ENCODE data around the gene PAF1.

Gene PAF1

DNA sequence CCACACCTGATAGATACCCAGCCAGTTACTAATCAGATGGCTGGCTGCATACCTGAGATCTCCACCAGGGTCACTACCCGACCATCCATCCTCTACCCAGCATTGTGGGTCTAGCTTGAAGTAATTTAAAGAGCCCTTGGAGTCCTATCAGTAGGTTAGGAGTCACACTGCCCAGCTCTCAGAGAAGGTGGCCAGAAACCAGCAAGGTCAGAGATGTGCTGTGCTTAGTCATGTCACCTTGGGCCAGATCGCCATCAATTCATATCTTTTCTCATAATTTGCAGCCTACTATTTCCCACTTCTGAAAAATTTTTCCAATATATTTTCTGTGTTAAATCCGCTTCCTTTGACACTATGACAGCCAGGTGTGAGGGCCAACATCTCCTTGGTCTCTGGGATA, 34.8 kb downstream of the PAF1 start:
- no peak for DNase-seq
- Histone ChIP-seq H3K79me1 (ENCODE audit: low read length) (no peaks in the 10 kb centered on the region), H3K56ac (ENCODE audit: low read length) (no peak overlapping the region), H3K23ac (ENCODE audit: low read length) (no peak overlapping the region), H3K79me2 (ENCODE audit: control insufficient read depth, insufficient read depth, low read length) (no peaks in the 10 kb centered on the region), H3K4me1 (ENCODE audit: control insufficient read depth, low read depth, low read length) (no peaks in the 10 kb centered on the region), H3K36me3 (ENCODE audit: control insufficient read depth, insufficient read depth, low read length) (peaks cover 27% of the 10 kb centered on the region), H3K4ac (ENCODE audit: low read depth, low read length) (no peak overlapping the region), H3K9ac (ENCODE audit: low read length) (no peak overlapping the region), H3K4me3 (ENCODE audit: low read length) (no peak overlapping the region), H3K27me3 (ENCODE audit: insufficient read depth, low read length, poor library complexity) (no peaks in the 10 kb centered on the region), H3K18ac (ENCODE audit: low read length) (no peak overlapping the region), H2BK120ac (ENCODE audit: low read depth, low read length) (no peak overlapping the region), H3K27ac (ENCODE audit: low read depth, low read length) (no peak overlapping the region), H2AK5ac (ENCODE audit: low read length) (no peak overlapping the region), H2BK15ac (replicated peaks; ENCODE audit: low read depth) (no peak overlapping the region), H2BK5ac (ENCODE audit: low read length) (no peak overlapping the region), H4K8ac (ENCODE audit: low read depth, low read length) (no peak overlapping the region), H3K4me2 (ENCODE audit: low read length) (no peak overlapping the region), H4K5ac (ENCODE audit: low read length) (no peak overlapping the region)
- no CpG with 5 or more reads among the region's 3 CpGs for WGBS (ENCODE audit: extremely low coverage, insufficient coverage, low lambda C conversion rate)

DNA sequence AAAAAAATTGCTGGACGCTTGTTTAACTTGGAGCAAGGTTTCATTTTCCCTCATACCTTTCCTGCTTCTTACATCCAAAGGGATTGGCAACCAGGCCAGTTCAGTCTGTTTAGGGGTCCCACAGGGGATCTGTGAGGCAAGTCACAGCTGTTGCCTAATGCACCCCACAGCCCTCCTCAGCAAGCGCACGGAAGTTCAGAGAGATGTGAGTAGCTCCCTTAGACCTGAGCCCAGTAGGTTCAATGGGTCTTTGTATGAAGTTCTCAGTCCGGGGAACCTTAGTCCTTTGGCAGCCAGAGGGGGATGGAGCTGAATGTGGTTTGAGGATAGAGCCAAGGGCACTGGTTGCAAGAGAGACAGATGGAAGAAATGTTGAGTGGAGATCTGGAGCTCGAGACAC, 35.7 kb downstream of the PAF1 start:
- DNase-seq, result no peak
- Histone ChIP-seq H3K4me2 (ENCODE audit: low read length) (no peak overlapping the region), H3K79me1 (ENCODE audit: low read length) (no peaks in the 10 kb centered on the region), H3K9ac (ENCODE audit: low read length) (no peak overlapping the region), H4K5ac (ENCODE audit: low read length) (no peak overlapping the region), H3K18ac (ENCODE audit: low read length) (no peak overlapping the region), H3K56ac (ENCODE audit: low read length) (no peak overlapping the region), H2BK120ac (ENCODE audit: low read depth, low read length) (no peak overlapping the region), H2AK5ac (ENCODE audit: low read length) (no peak overlapping the region), H3K4ac (ENCODE audit: low read depth, low read length) (no peak overlapping the region), H3K4me3 (ENCODE audit: low read length) (no peak overlapping the region), H3K79me2 (ENCODE audit: control insufficient read depth, insufficient read depth, low read length) (no peaks in the 10 kb centered on the region), H3K27ac (ENCODE audit: low read depth, low read length) (no peak overlapping the region), H3K36me3 (ENCODE audit: control insufficient read depth, insufficient read depth, low read length) (peaks cover 21% of the 10 kb centered on the region), H3K23ac (ENCODE audit: low read length) (no peak overlapping the region), H3K27me3 (ENCODE audit: insufficient read depth, low read length, poor library complexity) (no peaks in the 10 kb centered on the region), H3K4me1 (ENCODE audit: control insufficient read depth, low read depth, low read length) (no peaks in the 10 kb centered on the region), H4K8ac (ENCODE audit: low read depth, low read length) (no peak overlapping the region), H2BK15ac (replicated peaks; ENCODE audit: low read depth) (no peak overlapping the region), H2BK5ac (ENCODE audit: low read length) (no peak overlapping the region)
- WGBS (ENCODE audit: extremely low coverage, insufficient coverage, low lambda C conversion rate), result no CpG with 5 or more reads among the region's 5 CpGs

DNA sequence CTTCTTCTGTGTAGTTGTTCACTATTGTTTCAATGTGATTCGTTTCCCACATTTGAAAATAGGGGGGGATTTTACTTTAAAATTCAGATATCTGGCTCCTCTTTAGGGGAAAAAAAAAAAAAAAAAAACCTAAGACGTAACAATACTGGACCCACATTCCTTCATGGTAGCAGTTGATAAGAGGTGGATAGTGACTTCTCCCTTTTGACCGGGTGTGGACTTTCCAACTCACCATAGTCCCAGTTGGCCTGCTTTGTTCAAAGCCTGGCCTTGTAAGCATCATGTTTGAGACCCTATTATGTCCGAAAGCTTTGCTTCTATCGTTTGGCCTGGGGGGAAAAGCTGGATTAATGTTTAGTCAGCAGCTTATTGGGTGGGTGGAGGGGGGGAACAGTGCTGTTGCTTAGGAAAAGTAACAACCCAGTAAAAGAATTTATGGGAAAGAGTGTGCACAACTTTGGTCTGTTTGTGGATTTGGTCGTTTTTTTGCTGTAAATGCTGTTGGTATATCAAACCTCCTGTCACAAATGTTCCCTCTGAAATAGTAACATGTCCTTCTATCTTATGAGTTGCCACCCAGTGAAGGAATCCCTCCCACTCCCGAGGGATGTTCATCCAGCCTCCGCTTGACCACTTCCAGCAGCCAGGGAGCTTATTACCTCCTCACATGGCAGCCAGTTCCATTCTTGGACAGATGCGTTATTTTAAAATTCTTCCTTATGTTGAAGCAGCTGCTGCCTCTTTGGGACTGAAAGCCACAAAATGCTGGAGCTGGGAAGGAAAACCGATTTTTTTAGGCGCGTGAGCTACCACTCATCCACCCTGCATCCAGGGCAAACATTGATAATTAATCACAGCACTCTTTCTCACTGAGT, 38.3 kb downstream of the PAF1 start:
- H2BK5ac ChIP-seq (ENCODE audit: low read length), result no peak overlapping the region
- H3K9ac ChIP-seq (ENCODE audit: low read length), result no peak overlapping the region
- DNase-seq, result no peak
- H2AK5ac ChIP-seq (ENCODE audit: low read length), result no peak overlapping the region
- no peaks in the 10 kb centered on the region for H3K79me2 ChIP-seq (ENCODE audit: control insufficient read depth, insufficient read depth, low read length)
- no peak overlapping the region for H3K4me2 ChIP-seq (ENCODE audit: low read length)
- H3K18ac ChIP-seq (ENCODE audit: low read length), result no peak overlapping the region
- no peak overlapping the region for H2BK120ac ChIP-seq (ENCODE audit: low read depth, low read length)
- no peak overlapping the region for H3K27ac ChIP-seq (ENCODE audit: low read depth, low read length)
- H3K23ac ChIP-seq (ENCODE audit: low read length), result no peak overlapping the region
- no CpG with 5 or more reads among the region's 12 CpGs for WGBS (ENCODE audit: extremely low coverage, insufficient coverage, low lambda C conversion rate)
- no peak overlapping the region for H3K4ac ChIP-seq (ENCODE audit: low read depth, low read length)
- H3K4me3 ChIP-seq (ENCODE audit: low read length), result no peak overlapping the region
- H4K8ac ChIP-seq (ENCODE audit: low read depth, low read length), result no peak overlapping the region
- H3K36me3 ChIP-seq (ENCODE audit: control insufficient read depth, insufficient read depth, low read length), result peaks cover 19% of the 10 kb centered on the region
- no peak overlapping the region for H4K5ac ChIP-seq (ENCODE audit: low read length)
- H3K56ac ChIP-seq (ENCODE audit: low read length), result no peak overlapping the region
- H3K4me1 ChIP-seq (ENCODE audit: control insufficient read depth, low read depth, low read length), result no peaks in the 10 kb centered on the region
- H3K79me1 ChIP-seq (ENCODE audit: low read length), result peaks cover 8% of the 10 kb centered on the region
- H2BK15ac ChIP-seq (replicated peaks; ENCODE audit: low read depth), result no peak overlapping the region
- H3K27me3 ChIP-seq (ENCODE audit: insufficient read depth, low read length, poor library complexity), result no peaks in the 10 kb centered on the region

DNA sequence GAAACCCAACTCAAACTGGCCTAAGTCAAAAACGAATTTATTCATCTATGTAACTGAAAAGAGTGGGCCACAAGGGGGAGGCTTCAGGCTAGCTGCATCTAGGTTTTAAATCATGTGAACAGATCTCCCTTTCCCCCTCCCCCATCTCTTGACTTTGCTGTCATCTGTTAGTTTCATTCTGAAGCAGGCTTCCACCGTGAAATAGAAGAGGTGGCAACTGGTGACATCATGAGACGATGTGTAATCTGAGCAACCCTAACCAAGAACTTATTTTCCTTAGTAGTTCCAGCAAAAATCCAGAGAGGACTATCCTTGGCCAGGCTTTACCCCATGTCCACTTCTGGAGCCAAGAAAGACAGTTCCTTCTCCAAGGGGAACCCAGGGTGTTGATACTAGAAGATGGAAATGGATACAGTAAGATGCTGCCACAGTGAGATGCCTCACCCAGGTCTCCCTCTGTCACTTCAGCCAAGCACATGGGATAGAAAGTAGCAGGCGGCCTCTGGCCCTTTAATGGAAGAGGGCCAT, 39.3 kb downstream of the PAF1 start:
- Histone ChIP-seq H3K4me3 (ENCODE audit: low read length) (no peak overlapping the region), H3K27ac (ENCODE audit: low read depth, low read length) (no peak overlapping the region), H3K9ac (ENCODE audit: low read length) (no peak overlapping the region), H3K23ac (ENCODE audit: low read length) (no peak overlapping the region), H3K36me3 (ENCODE audit: control insufficient read depth, insufficient read depth, low read length) (peaks cover 12% of the 10 kb centered on the region), H3K4ac (ENCODE audit: low read depth, low read length) (no peak overlapping the region), H4K5ac (ENCODE audit: low read length) (no peak overlapping the region), H2BK120ac (ENCODE audit: low read depth, low read length) (no peak overlapping the region), H3K79me1 (ENCODE audit: low read length) (peaks cover 11% of the 10 kb centered on the region), H3K4me2 (ENCODE audit: low read length) (no peak overlapping the region), H3K4me1 (ENCODE audit: control insufficient read depth, low read depth, low read length) (no peaks in the 10 kb centered on the region), H2BK5ac (ENCODE audit: low read length) (no peak overlapping the region), H3K56ac (ENCODE audit: low read length) (no peak overlapping the region), H2AK5ac (ENCODE audit: low read length) (no peak overlapping the region), H4K8ac (ENCODE audit: low read depth, low read length) (no peak overlapping the region), H3K79me2 (ENCODE audit: control insufficient read depth, insufficient read depth, low read length) (peaks cover 2% of the 10 kb centered on the region), H3K27me3 (ENCODE audit: insufficient read depth, low read length, poor library complexity) (no peaks in the 10 kb centered on the region), H2BK15ac (replicated peaks; ENCODE audit: low read depth) (no peak overlapping the region), H3K18ac (ENCODE audit: low read length) (no peak overlapping the region)
- DNase-seq, result no peak
- no CpG with 5 or more reads among the region's 4 CpGs for WGBS (ENCODE audit: extremely low coverage, insufficient coverage, low lambda C conversion rate)

DNA sequence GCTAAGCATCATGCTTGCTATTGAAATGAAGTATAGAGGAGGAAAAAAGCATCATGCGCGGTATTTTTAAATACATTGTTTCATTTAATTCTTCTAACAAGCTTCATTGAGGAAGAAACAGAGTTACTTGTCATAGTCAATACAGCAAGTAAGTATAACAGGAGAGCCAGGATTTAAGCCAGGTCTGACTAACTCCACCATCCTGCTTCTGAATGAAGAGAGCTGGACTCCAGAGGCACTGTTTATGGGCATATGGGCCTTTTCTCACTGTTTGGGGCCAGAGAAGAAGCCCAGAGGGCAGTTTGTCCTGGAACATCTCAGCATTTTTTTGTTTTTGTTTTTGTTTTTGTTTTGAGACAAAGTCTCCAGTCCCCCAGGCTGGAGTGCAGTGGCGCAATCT, 40.8 kb downstream of the PAF1 start:
- no peak overlapping the region for H4K8ac ChIP-seq (ENCODE audit: low read depth, low read length)
- H3K23ac ChIP-seq (ENCODE audit: low read length), result no peak overlapping the region
- no peak overlapping the region for H4K5ac ChIP-seq (ENCODE audit: low read length)
- no peak overlapping the region for H3K9ac ChIP-seq (ENCODE audit: low read length)
- H3K56ac ChIP-seq (ENCODE audit: low read length), result no peak overlapping the region
- H3K4ac ChIP-seq (ENCODE audit: low read depth, low read length), result no peak overlapping the region
- no CpG with 5 or more reads among the region's 3 CpGs for WGBS (ENCODE audit: extremely low coverage, insufficient coverage, low lambda C conversion rate)
- H3K27ac ChIP-seq (ENCODE audit: low read depth, low read length), result no peak overlapping the region
- no peaks in the 10 kb centered on the region for H3K27me3 ChIP-seq (ENCODE audit: insufficient read depth, low read length, poor library complexity)
- no peak overlapping the region for H2BK120ac ChIP-seq (ENCODE audit: low read depth, low read length)
- H3K79me1 ChIP-seq (ENCODE audit: low read length), result peaks cover 20% of the 10 kb centered on the region
- peaks cover 7% of the 10 kb centered on the region for H3K79me2 ChIP-seq (ENCODE audit: control insufficient read depth, insufficient read depth, low read length)
- H2BK15ac ChIP-seq (replicated peaks; ENCODE audit: low read depth), result no peak overlapping the region
- H3K4me2 ChIP-seq (ENCODE audit: low read length), result no peak overlapping the region
- H3K4me1 ChIP-seq (ENCODE audit: control insufficient read depth, low read depth, low read length), result no peaks in the 10 kb centered on the region
- H3K4me3 ChIP-seq (ENCODE audit: low read length), result no peak overlapping the region
- no peak overlapping the region for H2BK5ac ChIP-seq (ENCODE audit: low read length)
- no peak overlapping the region for H2AK5ac ChIP-seq (ENCODE audit: low read length)
- no peak for DNase-seq
- no peak overlapping the region for H3K18ac ChIP-seq (ENCODE audit: low read length)
- H3K36me3 ChIP-seq (ENCODE audit: control insufficient read depth, insufficient read depth, low read length), result peaks cover 2% of the 10 kb centered on the region
